Sigmoid colon (tissue), 7 donors: ENCODE results near the gene PRR22. TPM values are rescaled to one million over a fixed set of nuclear protein-coding genes. Genes with fewer than 3 reads are reported as not detected.

Source experiments
- DNase-seq: peaks from one replicate; pipeline ENCODE4 v3.0.0-alpha.2; 2019
- H3K27ac ChIP-seq, 4 donors: fragments of 200-600 bp; sonication (generic); one replicate each; pipeline ENCODE4 v1.5.1; 2016 to 2019; ENCODE audit warnings: mild to moderate bottlenecking in 1 of 4
- H3K27me3 ChIP-seq, 3 donors: fragments of 200-600 bp; sonication (generic); one replicate each; pipeline ENCODE4 v1.5.1; 2019; ENCODE audit warnings: mild to moderate bottlenecking in 1 of 3
- H3K36me3 ChIP-seq, 4 donors: fragments of 200-600 bp; sonication (generic); one replicate each; pipeline ENCODE4 v1.5.1; 2016 to 2019
- H3K4me1 ChIP-seq, 4 donors: fragments of 200-600 bp; sonication (generic); one replicate each; pipeline ENCODE4 v1.5.1; 2017 to 2019
- H3K4me3 ChIP-seq, 4 donors: fragments of 200-600 bp; sonication (generic); one replicate each; pipeline ENCODE4 v1.5.1; 2017 to 2019; ENCODE audit warnings: mild to moderate bottlenecking in 2 of 4, moderate library complexity in 1 of 4
- H3K9me3 ChIP-seq, 4 donors: fragments of 200-600 bp in 3 of 4; sonication (generic) in 3 of 4; one replicate each; pipeline versions ENCODE4 v1.5.1 to v1.6.1; 2013 to 2019
- CTCF ChIP-seq, 4 experiments: fragments of 450-650 bp in 3 of 4; fragments of 200-600 bp in 1 of 4; IDR thresholded peaks; one replicate each; pipeline ENCODE4 v1.5.1; 2016 to 2019; ENCODE audit warnings: antibody characterized with exemption in 4 of 4, mild to moderate bottlenecking in 3 of 4, moderate library complexity in 2 of 4
- EP300 ChIP-seq, 4 donors: sonication (generic); formaldehyde crosslinking; IDR thresholded peaks; one replicate each; pipeline ENCODE4 v1.6.1; 2017; ENCODE audit warnings: antibody characterized with exemption in 4 of 4
- POLR2A ChIP-seq, 2 donors: fragments of 450-650 bp; IDR thresholded peaks; one replicate each; pipeline ENCODE4 v1.6.1; 2016; ENCODE audit warnings: antibody characterized with exemption in 2 of 2, mild to moderate bottlenecking in 2 of 2, moderate library complexity in 2 of 2
- POLR2AphosphoS5 ChIP-seq, 4 donors: sonication (generic); formaldehyde crosslinking; IDR thresholded peaks; one replicate each; pipeline ENCODE4 v1.6.1; 2017; ENCODE audit warnings: antibody characterized with exemption in 4 of 4
- WGBS, 2 donors: extraction: QIAGEN DNeasy Blood & Tissue Kit; methylation state at CpG; one replicate each; pipeline ENCODE4 v1.1.7; 2013; 5-methylcytosine and 5-hydroxymethylcytosine counted together
- intact Hi-C: fragments of 100-400 bp; cut with DNase I; formaldehyde crosslinking; loops from one replicate; pipeline ENCODE4 v1.15.1; 2023
- polyA plus RNA-seq, 3 donors: library from polyadenylated mRNA; stranded (reverse); fragments of 200-250 nt; gene quantifications; one replicate each; pipeline ENCODE4 v1.2.3, GENCODE V29; 2013
- total RNA-seq, 4 donors: library from RNA; depleted of rRNA; stranded (reverse); fragments of >200 nt; gene quantifications; one replicate each; pipeline ENCODE4 v1.1.0, GENCODE V29; 2016
- donor health status: healthy with polysubstance abuse.
- donor health status: Bipolar disorder and iron deficiency.
- donor health status: healthy.

The PRR22 gene
- total and polyA plus RNA-seq, 7 donors = 0.60 to 9.2 (median 0.90) TPM; not detected in 3

DNA sequence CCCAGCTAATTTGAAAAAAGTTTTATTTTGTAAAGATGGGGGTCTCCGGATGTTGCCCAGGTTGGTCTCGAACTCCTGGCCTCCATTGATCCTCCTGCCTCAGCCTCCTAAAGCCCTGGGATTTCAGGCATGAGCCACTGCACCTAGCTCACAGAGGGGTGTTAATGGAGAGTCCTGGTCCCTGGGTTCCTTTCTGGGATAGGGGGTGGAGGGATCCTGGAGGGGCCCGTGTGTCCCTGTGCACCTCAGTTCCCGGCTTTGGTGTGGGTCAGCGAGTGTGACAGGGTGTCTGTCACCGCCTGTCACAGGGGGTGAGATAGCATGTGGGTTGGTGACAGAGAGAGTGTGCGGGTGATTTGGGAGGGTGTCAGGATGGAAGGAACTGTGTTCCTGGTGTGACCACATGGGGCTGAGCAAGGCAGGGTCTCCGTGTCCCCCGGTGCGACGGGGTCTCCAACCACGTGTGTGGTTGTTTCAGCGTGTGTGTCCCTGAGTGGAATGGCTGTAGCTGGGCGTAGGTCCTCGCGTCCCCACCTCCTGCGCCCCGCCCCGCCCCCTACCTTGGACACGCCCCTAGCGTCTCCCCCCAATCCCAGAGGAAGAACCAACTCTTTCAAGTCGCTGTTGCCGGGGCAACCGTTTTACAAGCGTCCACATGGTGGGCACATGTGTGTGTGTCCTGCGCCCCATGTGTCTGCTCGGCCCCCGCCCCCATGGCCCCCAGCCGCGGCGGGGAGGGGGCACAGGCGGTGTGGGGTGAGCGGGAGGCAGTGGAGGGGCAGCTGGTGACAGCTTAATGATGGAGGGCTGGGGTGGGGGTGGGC is 17.5 kb upstream of the PRR22 start:
- TF ChIP-seq EP300 (IDR thresholded peaks at IDR 0.05) (no peak), POLR2AphosphoS5 (IDR thresholded peaks at IDR 0.05) (no peak), CTCF (IDR thresholded peaks at IDR 0.05) (no peak)
- 18 to 35% methylated on average over 33 of the region's 33 CpGs for WGBS, 2 donors
- Histone ChIP-seq H3K4me3 (no peak overlapping the region), H3K36me3 (no peaks in the 10 kb centered on the region), H3K27ac (no peak overlapping the region), H3K4me1 (peaks cover 0 to 30% (median 25%) of the 10 kb centered on the region in 4 donors), H3K27me3 (peaks cover 0 to 29% (median 18%) of the 10 kb centered on the region in 3 donors), H3K9me3 (no peaks in the 10 kb centered on the region)
- intact Hi-C loops = loop anchor here (5.0 to 10.0 kb wide), 2 partner anchors 165 to 323 kb away; no protein-coding TSS in a partner anchor
- peak; percentile 65 for DNase-seq

DNA sequence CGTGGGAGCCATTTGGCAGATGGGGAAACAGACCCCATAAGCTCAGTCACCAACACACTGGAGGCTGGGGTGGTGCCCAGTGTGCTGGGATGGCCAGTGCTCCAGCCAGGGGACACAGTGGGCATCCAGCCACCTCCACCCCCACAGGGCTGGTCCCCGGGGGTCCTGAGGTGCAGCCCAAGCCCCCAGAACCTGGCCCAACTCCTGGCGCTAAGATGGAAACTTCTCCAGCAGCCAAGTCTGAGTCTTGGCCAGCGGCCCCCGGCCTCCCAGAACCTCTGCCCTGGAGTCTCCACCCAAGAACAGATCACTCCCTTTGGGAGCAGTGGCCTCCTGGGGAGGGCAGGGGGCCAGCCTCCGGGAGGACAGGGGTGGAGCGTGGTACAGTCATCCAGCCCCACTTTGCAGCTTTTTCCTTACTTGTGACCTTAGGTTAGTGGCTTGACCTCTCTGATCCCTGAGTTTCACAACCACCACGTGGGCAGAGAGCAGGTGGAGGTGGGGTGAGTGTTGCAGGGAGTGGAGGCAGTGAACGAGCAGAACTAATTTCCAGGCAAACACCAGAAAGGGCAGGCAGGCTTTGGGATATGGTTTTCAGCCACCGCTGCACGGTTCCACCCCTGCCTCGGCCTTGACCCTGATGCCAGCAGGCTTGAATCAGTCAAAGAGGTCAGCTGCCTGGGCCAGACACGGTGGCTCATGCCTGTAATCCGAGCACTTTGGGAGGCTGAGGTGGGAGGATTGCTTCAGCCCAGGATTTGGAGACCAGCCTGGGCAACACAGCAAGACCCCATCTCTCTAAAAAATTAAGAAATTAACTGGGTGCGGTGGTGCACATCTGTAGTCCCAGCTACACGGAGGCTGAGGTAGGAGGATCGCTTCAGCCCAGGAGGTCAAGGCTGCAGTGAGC is 16.1 kb upstream of the PRR22 start:
- Histone ChIP-seq H3K27me3 (peaks cover 0 to 29% (median 18%) of the 10 kb centered on the region in 3 donors), H3K9me3 (no peaks in the 10 kb centered on the region)

DNA sequence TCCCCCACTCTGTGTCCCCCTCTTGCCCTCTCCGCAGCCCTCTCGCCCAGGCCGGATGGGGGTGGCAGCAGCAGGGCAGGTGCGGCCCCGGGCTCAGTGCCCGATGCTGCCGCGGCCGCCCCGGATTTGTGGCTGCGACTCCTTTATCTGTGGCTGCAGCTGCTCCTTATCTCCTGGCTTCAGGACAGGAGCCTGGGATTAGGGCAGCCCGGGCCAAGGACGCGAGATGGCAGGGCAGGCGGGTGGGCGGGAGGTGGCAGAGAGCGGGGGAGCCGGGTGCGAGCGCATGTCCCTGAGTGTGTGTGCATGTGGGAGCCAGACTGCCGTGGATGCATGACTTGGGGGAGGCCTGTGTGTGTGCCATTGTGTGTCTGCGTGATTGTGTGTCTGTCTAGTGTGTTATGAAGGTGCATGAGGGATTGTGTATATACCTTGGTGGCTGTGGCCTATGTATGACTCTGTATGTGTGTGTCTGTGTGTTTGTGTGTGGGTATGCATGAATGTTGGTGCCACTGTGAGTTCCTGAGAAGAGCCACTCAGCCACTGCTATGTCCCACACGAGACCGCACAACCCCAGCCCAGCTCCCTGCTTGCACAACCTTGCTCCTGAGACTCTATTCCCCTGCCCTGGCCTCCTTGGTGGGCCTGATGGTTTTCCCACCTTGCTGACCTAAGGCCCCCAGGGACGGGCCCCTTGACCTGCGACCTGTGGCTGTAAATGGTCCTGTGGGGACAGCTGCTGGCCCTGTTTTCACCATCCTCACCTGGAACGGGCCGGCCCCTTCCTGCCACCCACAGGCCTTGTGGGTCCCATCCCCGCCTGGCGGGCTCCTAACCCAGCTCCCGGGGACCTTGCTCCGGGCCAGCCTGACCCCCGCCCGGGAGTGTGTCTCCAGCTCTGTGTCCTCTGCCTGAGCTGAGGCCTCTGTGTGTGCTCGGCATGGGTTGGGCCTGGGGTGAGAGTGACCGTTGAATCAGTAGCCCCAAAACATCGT is 15.0 kb upstream of the PRR22 start:
- Histone ChIP-seq H3K36me3 (no peaks in the 10 kb centered on the region), H3K4me1 (peaks cover 0 to 17% (median 14%) of the 10 kb centered on the region in 4 donors), H3K9me3 (no peaks in the 10 kb centered on the region), H3K27ac (no peak overlapping the region), H3K27me3 (peaks cover 0 to 27% (median 17%) of the 10 kb centered on the region in 3 donors), H3K4me3 (no peak overlapping the region)
- no peak for DNase-seq
- intact Hi-C loops = loop anchor here (5.0 to 10.0 kb wide), 2 partner anchors 168 to 325 kb away; no protein-coding TSS in a partner anchor
- TF ChIP-seq POLR2A (IDR thresholded peaks at IDR 0.05) (no peak), EP300 (IDR thresholded peaks at IDR 0.05) (no peak), CTCF (IDR thresholded peaks at IDR 0.05) (no peak), POLR2AphosphoS5 (IDR thresholded peaks at IDR 0.05) (no peak)
- 41 to 60% methylated on average over 37 of the region's 37 CpGs for WGBS, 2 donors

More for the DNA sequence above, 16.1 kb upstream of the PRR22 start:
- intact Hi-C loops = loop anchor here (5.0 to 10.0 kb wide), 2 partner anchors 167 to 324 kb away; no protein-coding TSS in a partner anchor
- TF ChIP-seq POLR2A (IDR thresholded peaks at IDR 0.05) = no peak
- no peak for TF ChIP-seq EP300 (IDR thresholded peaks at IDR 0.05)
- Histone ChIP-seq H3K27ac (no peak overlapping the region), H3K4me1 (peaks cover 0 to 23% (median 18%) of the 10 kb centered on the region in 4 donors), H3K36me3 (no peaks in the 10 kb centered on the region), H3K4me3 (no peak overlapping the region)
- no peak for DNase-seq
- WGBS, 2 donors = 76 to 84% methylated on average over 17 of the region's 17 CpGs

DNA sequence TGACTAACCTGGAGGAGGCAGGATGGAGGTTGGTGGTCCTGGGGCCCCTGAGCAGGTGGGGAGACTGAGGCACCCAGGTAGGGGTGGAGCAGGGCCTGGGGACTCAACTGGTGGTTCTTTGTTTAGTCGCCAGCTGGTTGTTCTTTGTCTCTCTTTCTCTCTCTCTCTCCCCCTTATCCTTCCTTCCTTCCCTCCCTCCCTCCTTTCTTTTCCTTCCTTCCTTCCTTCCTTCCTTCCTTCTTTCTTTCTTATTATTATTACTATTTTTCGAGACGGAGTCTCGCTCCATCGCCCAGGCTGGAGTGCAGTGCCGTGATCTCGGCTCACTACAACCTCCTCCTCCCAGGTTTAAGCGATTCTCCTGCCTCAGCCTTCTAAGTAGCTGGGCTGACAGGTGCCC is 13.7 kb upstream of the PRR22 start:
- Histone ChIP-seq H3K36me3 (no peaks in the 10 kb centered on the region), H3K4me1 (peaks cover 0 to 6% (median 2%) of the 10 kb centered on the region in 4 donors), H3K27ac (no peak overlapping the region), H3K9me3 (no peaks in the 10 kb centered on the region), H3K27me3 (peaks cover 0 to 14% (median 8%) of the 10 kb centered on the region in 3 donors), H3K4me3 (no peak overlapping the region)
- TF ChIP-seq EP300 (IDR thresholded peaks at IDR 0.05) (no peak), CTCF (IDR thresholded peaks at IDR 0.05) (no peak), POLR2A (IDR thresholded peaks at IDR 0.05) (no peak), POLR2AphosphoS5 (IDR thresholded peaks at IDR 0.05) (no peak)
- WGBS, 2 donors = 86 to 90% methylated on average over 8 of the region's 8 CpGs
- intact Hi-C loops = no loop called here
- no peak for DNase-seq
